KMS-11 (cell line): ENCODE data around the gene DAB2IP.

Source experiments
- H2AFZ ChIP-seq: fragments of 200-600 bp; sonication (generic); 2 replicates; pipeline ENCODE4 v1.6.1; 2016; ENCODE audit warnings: antibody characterized with exemption, mixed run types, low read depth
- H3K27ac ChIP-seq: fragments of 200-600 bp; sonication (generic); 2 replicates; pipeline ENCODE4 v1.6.1; 2016; ENCODE audit warnings: mild to moderate bottlenecking, mixed run types
- H3K27me3 ChIP-seq: fragments of 200-600 bp; sonication (generic); 2 replicates; pipeline ENCODE4 v1.6.1; 2017; ENCODE audit warnings: mild to moderate bottlenecking, low read depth, mixed run types, moderate library complexity; ENCODE audit not compliant: insufficient read depth
- H3K36me3 ChIP-seq: fragments of 200-600 bp; sonication (generic); 2 replicates; pipeline ENCODE4 v1.6.1; 2017; ENCODE audit warnings: mild to moderate bottlenecking, mixed run types; ENCODE audit not compliant: insufficient read depth
- H3K4me1 ChIP-seq: fragments of 200-600 bp; sonication (generic); 2 replicates; pipeline ENCODE4 v1.6.1; 2016; ENCODE audit warnings: mild to moderate bottlenecking, low read depth, mixed run types; ENCODE audit not compliant: poor library complexity, severe bottlenecking
- H3K4me2 ChIP-seq: fragments of 200-600 bp; sonication (generic); 2 replicates; pipeline ENCODE4 v1.7.0; 2016; ENCODE audit warnings: mild to moderate bottlenecking, mixed run types
- H3K4me3 ChIP-seq: fragments of 200-600 bp; sonication (generic); IDR thresholded peaks from 2 replicates; pipeline ENCODE4 v1.6.1; 2017; ENCODE audit warnings: low read depth, low read length, mixed read lengths; ENCODE audit not compliant: insufficient read depth
- H3K79me2 ChIP-seq: fragments of 200-600 bp; sonication (generic); 2 replicates; pipeline ENCODE4 v1.6.1; 2016; ENCODE audit warnings: low read depth, mixed run types; ENCODE audit not compliant: insufficient read depth
- H3K9ac ChIP-seq: fragments of 200-600 bp; sonication (generic); 2 replicates; pipeline ENCODE4 v1.6.1; 2016; ENCODE audit warnings: mild to moderate bottlenecking, mixed run types
- H4K20me1 ChIP-seq: fragments of 200-600 bp; sonication (generic); 2 replicates; pipeline ENCODE4 v1.6.1; 2016; ENCODE audit warnings: mild to moderate bottlenecking, mixed run types; ENCODE audit not compliant: insufficient read depth
- TF ChIP-seq, protein P1 (sequence below): fragments of 200-600 bp; sonication (generic); conservative IDR thresholded peaks from 2 replicates; pipeline ENCODE4 v1.6.1; 2017; ENCODE audit warnings: low read depth, mild to moderate bottlenecking, antibody characterized with exemption, low read length, moderate library complexity, mixed read lengths

The DAB2IP gene

DNA sequence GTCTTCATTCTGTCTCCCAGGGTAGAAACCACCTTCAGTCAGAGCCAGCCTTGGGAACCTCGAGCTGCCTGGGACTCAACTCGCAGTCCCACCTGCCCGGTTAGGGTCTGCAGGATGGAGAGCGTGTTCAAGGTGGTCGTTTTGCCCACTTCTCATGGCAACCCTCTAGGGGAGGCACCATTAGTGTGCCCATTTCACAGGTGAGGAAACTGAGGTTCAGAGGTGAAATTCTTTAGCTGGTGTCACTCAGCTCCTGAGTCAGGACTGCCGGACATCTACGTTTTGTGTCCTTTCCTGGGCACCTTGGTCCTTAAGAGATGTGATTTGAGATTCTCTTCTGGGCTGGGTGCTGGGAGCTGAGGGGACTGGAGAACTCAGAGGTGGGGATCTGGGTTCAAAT, 30.0 kb downstream of the DAB2IP start:
- Histone ChIP-seq H3K36me3 (no peaks in the 10 kb centered on the region), H3K4me2 (no peak overlapping the region), H3K27me3 (no peaks in the 10 kb centered on the region), H3K79me2 (no peaks in the 10 kb centered on the region), H2AFZ (no peak overlapping the region), H3K27ac (no peak overlapping the region), H3K4me3 (no peak overlapping the region), H4K20me1 (no peaks in the 10 kb centered on the region), H3K9ac (no peak overlapping the region), H3K4me1 (no peaks in the 10 kb centered on the region)
- TF ChIP-seq, protein P1, sequence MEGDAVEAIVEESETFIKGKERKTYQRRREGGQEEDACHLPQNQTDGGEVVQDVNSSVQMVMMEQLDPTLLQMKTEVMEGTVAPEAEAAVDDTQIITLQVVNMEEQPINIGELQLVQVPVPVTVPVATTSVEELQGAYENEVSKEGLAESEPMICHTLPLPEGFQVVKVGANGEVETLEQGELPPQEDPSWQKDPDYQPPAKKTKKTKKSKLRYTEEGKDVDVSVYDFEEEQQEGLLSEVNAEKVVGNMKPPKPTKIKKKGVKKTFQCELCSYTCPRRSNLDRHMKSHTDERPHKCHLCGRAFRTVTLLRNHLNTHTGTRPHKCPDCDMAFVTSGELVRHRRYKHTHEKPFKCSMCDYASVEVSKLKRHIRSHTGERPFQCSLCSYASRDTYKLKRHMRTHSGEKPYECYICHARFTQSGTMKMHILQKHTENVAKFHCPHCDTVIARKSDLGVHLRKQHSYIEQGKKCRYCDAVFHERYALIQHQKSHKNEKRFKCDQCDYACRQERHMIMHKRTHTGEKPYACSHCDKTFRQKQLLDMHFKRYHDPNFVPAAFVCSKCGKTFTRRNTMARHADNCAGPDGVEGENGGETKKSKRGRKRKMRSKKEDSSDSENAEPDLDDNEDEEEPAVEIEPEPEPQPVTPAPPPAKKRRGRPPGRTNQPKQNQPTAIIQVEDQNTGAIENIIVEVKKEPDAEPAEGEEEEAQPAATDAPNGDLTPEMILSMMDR, result no peak

DNA sequence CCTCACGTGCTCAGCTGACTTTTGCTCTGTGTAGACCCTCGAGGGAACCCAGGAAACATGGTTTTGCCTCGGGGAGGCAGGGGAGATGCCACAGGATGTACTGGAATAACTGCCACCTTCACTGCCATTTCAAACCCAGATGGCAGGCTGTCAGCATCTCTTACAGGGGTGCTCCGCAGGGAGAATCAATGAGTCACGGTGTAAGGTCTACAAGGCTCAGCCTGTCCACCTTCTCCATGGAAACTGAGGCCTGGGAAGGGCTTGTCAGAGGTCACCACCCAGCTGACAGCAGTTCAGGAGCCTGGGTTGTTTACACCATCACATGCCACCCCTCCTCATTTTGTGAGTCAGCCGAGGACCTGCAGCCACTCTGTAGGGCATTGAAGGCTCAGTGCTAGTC, 30.8 kb downstream of the DAB2IP start:
- no peak overlapping the region for H3K4me3 ChIP-seq
- no peaks in the 10 kb centered on the region for H3K27me3 ChIP-seq
- H4K20me1 ChIP-seq, result no peaks in the 10 kb centered on the region
- H3K9ac ChIP-seq, result no peak overlapping the region
- no peak overlapping the region for H2AFZ ChIP-seq
- no peak overlapping the region for H3K27ac ChIP-seq
- no peaks in the 10 kb centered on the region for H3K36me3 ChIP-seq
- H3K79me2 ChIP-seq, result no peaks in the 10 kb centered on the region
- TF ChIP-seq, protein P1, result no peak
- no peak overlapping the region for H3K4me2 ChIP-seq
- H3K4me1 ChIP-seq, result no peaks in the 10 kb centered on the region

DNA sequence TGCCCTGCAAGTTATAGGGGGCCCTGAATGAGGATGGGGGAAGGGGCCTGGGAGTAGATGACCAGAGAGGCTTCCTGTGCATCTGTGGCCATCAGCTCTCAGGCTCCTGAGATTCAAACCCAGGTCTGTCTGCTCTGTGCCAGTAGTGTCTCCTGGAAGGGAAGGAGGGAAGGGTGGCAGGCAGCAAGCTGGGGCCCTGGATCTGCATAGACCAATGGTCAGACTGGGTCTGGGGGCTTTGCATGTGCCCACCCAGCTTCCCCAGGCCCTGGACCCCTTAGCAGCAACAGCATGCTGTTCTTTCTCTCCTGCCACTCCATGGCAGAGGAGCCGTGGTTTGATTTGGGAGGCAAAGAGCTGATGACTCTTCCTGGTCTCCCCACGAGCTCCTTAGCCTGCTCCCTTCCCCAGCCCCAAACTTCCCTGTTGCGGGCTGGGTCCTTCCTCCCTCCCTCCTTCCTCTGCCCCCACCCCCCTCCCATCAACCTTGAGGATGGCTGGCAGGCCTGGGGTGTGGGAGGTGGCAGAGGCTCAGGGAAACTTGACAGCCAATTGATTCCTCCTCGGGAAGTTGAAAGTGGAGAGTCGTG, 31.6 kb downstream of the DAB2IP start:
- Histone ChIP-seq H3K9ac (no peak overlapping the region), H3K27ac (no peak overlapping the region), H3K4me1 (no peaks in the 10 kb centered on the region), H3K27me3 (no peaks in the 10 kb centered on the region), H3K79me2 (no peaks in the 10 kb centered on the region), H3K4me3 (no peak overlapping the region), H3K36me3 (no peaks in the 10 kb centered on the region), H2AFZ (no peak overlapping the region), H4K20me1 (no peaks in the 10 kb centered on the region), H3K4me2 (no peak overlapping the region)
- TF ChIP-seq, protein P1, result no peak

DNA sequence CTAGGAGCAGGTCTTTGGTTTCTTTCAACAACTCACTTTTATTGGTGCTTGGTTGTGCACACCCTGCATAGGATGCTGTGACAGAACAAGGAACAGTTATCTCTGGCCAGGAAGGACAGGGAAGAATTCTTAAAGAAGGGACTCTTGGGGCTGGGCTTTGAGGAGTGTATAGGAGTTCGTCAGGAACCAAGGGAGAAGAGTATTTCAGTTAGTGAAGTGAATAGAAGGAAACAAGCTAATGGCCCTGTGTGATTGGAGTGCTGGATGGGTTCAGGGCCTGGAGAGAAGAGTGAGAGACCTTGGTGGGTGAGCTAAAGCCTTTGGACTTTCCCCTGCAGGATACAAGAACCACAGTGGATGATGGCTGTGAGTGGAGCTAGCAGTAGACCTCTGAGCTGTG, 32.2 kb downstream of the DAB2IP start:
- no peak overlapping the region for H2AFZ ChIP-seq
- H3K36me3 ChIP-seq, result no peaks in the 10 kb centered on the region
- no peaks in the 10 kb centered on the region for H3K79me2 ChIP-seq
- H3K4me2 ChIP-seq, result no peak overlapping the region
- no peaks in the 10 kb centered on the region for H4K20me1 ChIP-seq
- no peak overlapping the region for H3K27ac ChIP-seq
- H3K27me3 ChIP-seq, result no peaks in the 10 kb centered on the region
- H3K4me3 ChIP-seq, result no peak overlapping the region
- no peak overlapping the region for H3K9ac ChIP-seq
- H3K4me1 ChIP-seq, result no peaks in the 10 kb centered on the region
- TF ChIP-seq, protein P1, result no peak
